Left lung (tissue), 10 donors: ENCODE results near the gene REPS1. TPM values are rescaled to one million over a fixed set of nuclear protein-coding genes. Genes with fewer than 3 reads are reported as not detected.

Experiments
- ATAC-seq: fragments of 200-7000 bp; cut with Tn5 transposase; one replicate; pipeline ENCODE4 v1.9.1; 2020; ENCODE audit warnings: moderate library complexity
- DNase-seq, 4 donors: peaks; one replicate each; pipeline ENCODE4 v3.0.0-alpha.2; 2013 to 2020
- H3K27ac ChIP-seq, 2 donors: fragments of 200-600 bp; sonication (generic) in 1 of 2; one replicate each; pipeline versions ENCODE4 v1.5.0 to v1.8.0; 2020 to 2021
- H3K27me3 ChIP-seq, 2 donors: fragments of 200-600 bp; sonication (generic) in 1 of 2; one replicate each; pipeline versions ENCODE4 v1.5.0 to v1.8.0; 2020 to 2021
- H3K36me3 ChIP-seq, 2 donors: fragments of 200-600 bp; sonication (generic) in 1 of 2; one replicate each; pipeline versions ENCODE4 v1.5.0 to v1.8.0; 2020 to 2021
- H3K4me1 ChIP-seq, 2 donors: fragments of 200-600 bp; one replicate each; pipeline ENCODE4 v1.8.0; 2021
- H3K4me3 ChIP-seq, 2 donors: fragments of 200-600 bp; sonication (generic) in 1 of 2; one replicate each; pipeline versions ENCODE4 v1.5.0 to v1.8.0; 2020 to 2021; ENCODE audit warnings: mild to moderate bottlenecking in 1 of 2
- H3K9me3 ChIP-seq, 2 donors: fragments of 200-600 bp; sonication (generic) in 1 of 2; one replicate each; pipeline versions ENCODE4 v1.5.0 to v1.8.0; 2020 to 2021
- CTCF ChIP-seq, 2 donors: fragments of 200-600 bp; sonication (generic) in 1 of 2; IDR thresholded peaks; one replicate each; pipeline versions ENCODE4 v1.5.0 to v1.8.0; 2021; ENCODE audit warnings: antibody characterized with exemption in 2 of 2
- intact Hi-C, 2 donors: fragments of 100-400 bp; cut with DNase I; formaldehyde crosslinking; loops; one replicate each; pipeline versions ENCODE4 v1.11.2 to v1.14.2; 2022
- polyA plus RNA-seq, 6 donors: library from polyadenylated mRNA; unstranded; fragments of 120-200 nt; gene quantifications; one replicate each; pipeline ENCODE4 v1.2.1, GENCODE V29; 2013; ENCODE audit not compliant: insufficient read length in 6 of 6
- total RNA-seq, 2 donors: library from RNA; stranded (reverse); fragmentation: NEBNext Ultra II Directional; extraction: Animal tissue kit (Norgen Biotek cat#: 25700); gene quantifications; one replicate each; pipeline ENCODE4 v1.2.1, GENCODE V29; 2021
- donor health status: DM: no; HTN: yes; CAD: no.
- donor health status: DM: no; HTN: no; CAD: no.

REPS1 gene
- total and polyA plus RNA-seq, 8 donors = 29.3 to 83.9 (median 63.6) TPM

GRCh38 chr6:138931660-138932059 lies 56.4 kb downstream of the REPS1 start:
- Histone ChIP-seq H3K4me3 (no peak overlapping the region), H3K9me3 (no peaks in the 10 kb centered on the region), H3K36me3 (peaks cover 0 to 22% of the 10 kb centered on the region in 2 donors), H3K27me3 (no peaks in the 10 kb centered on the region), H3K4me1 (no peaks in the 10 kb centered on the region), H3K27ac (no peak overlapping the region)
- intact Hi-C loops = no loop called here
- DNase-seq = no peak
- TF ChIP-seq CTCF (IDR thresholded peaks at IDR 0.05) = no peak
- ATAC-seq = no peak

- Histone ChIP-seq H3K4me1 (no peaks in the 10 kb centered on the region), H3K9me3 (no peaks in the 10 kb centered on the region), H3K27me3 (no peaks in the 10 kb centered on the region), H3K4me3 (no peak overlapping the region), H3K36me3 (peaks cover 0 to 29% of the 10 kb centered on the region in 2 donors), H3K27ac (no peak overlapping the region)
- TF ChIP-seq CTCF (IDR thresholded peaks at IDR 0.05) = no peak
- DNase-seq = no peak
- intact Hi-C loops = no loop called here
- ATAC-seq = no peak
Measured at GRCh38 chr6:138926579-138926978, 61.5 kb downstream of the REPS1 start.

GRCh38 chr6:138925806-138926205 lies 62.2 kb downstream of the REPS1 start:
- Histone ChIP-seq H3K9me3 (no peaks in the 10 kb centered on the region), H3K4me1 (no peaks in the 10 kb centered on the region), H3K27me3 (no peaks in the 10 kb centered on the region), H3K4me3 (no peak overlapping the region), H3K27ac (no peak overlapping the region), H3K36me3 (peaks cover 0 to 29% of the 10 kb centered on the region in 2 donors)
- no peak for DNase-seq
- TF ChIP-seq CTCF (IDR thresholded peaks at IDR 0.05) = no peak
- intact Hi-C loops = no loop called here
- ATAC-seq = no peak

- H3K27me3 ChIP-seq = no peaks in the 10 kb centered on the region
- H3K4me3 ChIP-seq = no peak overlapping the region
- no peak overlapping the region for H3K27ac ChIP-seq
- TF ChIP-seq CTCF (IDR thresholded peaks at IDR 0.05) = no peak
- no peaks in the 10 kb centered on the region for H3K9me3 ChIP-seq
- H3K36me3 ChIP-seq = peaks cover 0 to 34% of the 10 kb centered on the region in 2 donors
- intact Hi-C loops = no loop called here
- DNase-seq (no peak), ATAC-seq (no peak)
- no peaks in the 10 kb centered on the region for H3K4me1 ChIP-seq
Measured at GRCh38 chr6:138923561-138923960, 64.5 kb downstream of the REPS1 start.

GRCh38 chr6:138920906-138921305 lies 67.1 kb downstream of the REPS1 start:
- no peak for DNase-seq
- Histone ChIP-seq H3K4me1 (no peaks in the 10 kb centered on the region), H3K36me3 (peaks cover 0 to 28% of the 10 kb centered on the region in 2 donors), H3K9me3 (no peaks in the 10 kb centered on the region), H3K27ac (no peak overlapping the region), H3K27me3 (no peaks in the 10 kb centered on the region), H3K4me3 (no peak overlapping the region)
- intact Hi-C loops = no loop called here
- ATAC-seq = no peak
- no peak for TF ChIP-seq CTCF (IDR thresholded peaks at IDR 0.05)
